22Rv1 (cell line): Measurements from ENCODE around the gene PAX6.

ENCODE experiments used
- H3K27ac ChIP-seq: fragments of 450-650 bp; 2 replicates; pipeline ENCODE4 v1.5.1; 2017
- CTCF ChIP-seq: fragments of 450-650 bp; IDR thresholded peaks from 2 replicates; pipeline ENCODE4 v1.5.1; 2017; ENCODE audit warnings: mild to moderate bottlenecking
- ZFX ChIP-seq: fragments of 450-650 bp; IDR thresholded peaks from 2 replicates; pipeline ENCODE4 v1.6.1; 2017; ENCODE audit warnings: antibody characterized with exemption, borderline replicate concordance

PAX6 gene

GRCh38 chr11:31795706-31796498, 15.2 kb downstream of the PAX6 start:
- no peak for TF ChIP-seq ZFX
- no peak for TF ChIP-seq CTCF
- H3K27ac ChIP-seq = no peak overlapping the region

- TF ChIP-seq ZFX (no peak), CTCF (no peak)
- no peak overlapping the region for H3K27ac ChIP-seq
Measured at GRCh38 chr11:31794548-31794947, 16.6 kb downstream of the PAX6 start.

GRCh38 chr11:31793264-31793663, 17.9 kb downstream of the PAX6 start:
- no peak for TF ChIP-seq ZFX
- TF ChIP-seq CTCF = no peak
- no peak overlapping the region for H3K27ac ChIP-seq

- no peak overlapping the region for H3K27ac ChIP-seq
- no peak for TF ChIP-seq ZFX
- no peak for TF ChIP-seq CTCF
Measured at GRCh38 chr11:31792456-31792855, 18.7 kb downstream of the PAX6 start.

- H3K27ac ChIP-seq = no peak overlapping the region
- TF ChIP-seq CTCF (no peak), ZFX (no peak)
Measured at GRCh38 chr11:31792036-31792435, 19.1 kb downstream of the PAX6 start.

- TF ChIP-seq ZFX (no peak), CTCF (no peak)
- no peak overlapping the region for H3K27ac ChIP-seq
Measured at GRCh38 chr11:31790649-31791048, 20.5 kb downstream of the PAX6 start.

GRCh38 chr11:31788085-31788484, 23.0 kb downstream of the PAX6 start:
- TF ChIP-seq CTCF (no peak), ZFX (no peak)
- H3K27ac ChIP-seq = no peak overlapping the region
